SH-SY5Y (cell line): ENCODE results near the gene ORAI2.

Experiments used
- GATA2 ChIP-seq: IDR thresholded peaks from 2 replicates; pipeline ENCODE4 v1.6.1; 2011; ENCODE audit warnings: mild to moderate bottlenecking, low read depth, low read length
- GATA3 ChIP-seq: IDR thresholded peaks from 2 replicates; pipeline ENCODE4 v1.6.1; 2011; ENCODE audit warnings: low read depth, mild to moderate bottlenecking, low read length, moderate library complexity

DNA sequence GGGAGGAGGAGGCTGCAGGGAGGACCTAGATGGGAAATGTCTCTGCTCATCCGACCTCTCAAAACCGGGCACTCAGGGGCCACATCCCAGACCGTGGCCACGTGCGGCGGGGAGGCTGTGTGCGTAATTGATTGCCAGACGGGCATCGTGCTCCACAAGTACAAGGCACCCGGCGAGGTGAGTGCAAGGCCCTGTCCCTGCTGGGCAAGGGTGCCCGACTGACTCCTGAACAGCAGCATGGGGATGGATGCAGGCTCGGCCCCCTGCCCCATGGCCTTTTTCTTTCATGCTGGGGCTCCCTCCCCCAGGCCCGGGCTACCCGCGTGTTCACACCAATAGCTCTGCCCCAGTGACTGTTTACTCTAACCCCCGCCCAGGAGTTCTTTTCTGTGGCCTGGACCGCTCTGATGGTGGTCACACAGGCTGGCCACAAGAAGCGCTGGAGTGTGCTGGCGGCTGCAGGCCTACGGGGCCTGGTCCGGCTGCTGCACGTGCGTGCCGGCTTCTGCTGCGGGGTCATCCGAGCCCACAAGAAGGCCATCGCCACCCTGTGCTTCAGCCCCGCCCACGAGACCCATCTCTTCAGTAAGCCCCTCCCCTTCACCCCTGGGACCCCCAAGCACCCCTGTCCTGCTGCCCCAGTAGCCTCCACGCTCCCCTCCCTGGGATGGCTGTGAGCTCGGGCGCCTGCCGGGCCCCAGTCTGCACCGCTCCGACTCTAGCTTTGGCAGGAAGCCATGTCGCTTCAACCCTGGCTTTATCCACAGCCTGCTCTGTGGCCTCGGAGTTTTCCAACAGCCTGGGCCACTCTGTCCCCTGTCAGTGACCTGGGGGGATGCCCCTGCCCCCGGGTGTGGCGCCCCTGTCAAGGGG lies 35.3 kb downstream of the ORAI2 start:
- no peak for TF ChIP-seq GATA2
- TF ChIP-seq GATA3: no peak
